GM12874 (cell line): Measurements from ENCODE around the gene LRRC8D.
A peak's percentile ranks its signal among the peaks of the same experiment; 100 is the strongest.

Experiments
- CTCF ChIP-seq: IDR thresholded peaks from 2 replicates; pipeline ENCODE4 v1.5.1; 2011; ENCODE audit warnings: low read depth, mild to moderate bottlenecking, control low read depth, low read length, moderate library complexity; ENCODE audit not compliant: insufficient read depth

The LRRC8D gene

GRCh38 chr1:89841507-89841906 is 20.7 kb downstream of the LRRC8D start:
- no peak for TF ChIP-seq CTCF

GRCh38 chr1:89842567-89843272 is 21.9 kb downstream of the LRRC8D start:
- TF ChIP-seq CTCF, result no peak

DNA sequence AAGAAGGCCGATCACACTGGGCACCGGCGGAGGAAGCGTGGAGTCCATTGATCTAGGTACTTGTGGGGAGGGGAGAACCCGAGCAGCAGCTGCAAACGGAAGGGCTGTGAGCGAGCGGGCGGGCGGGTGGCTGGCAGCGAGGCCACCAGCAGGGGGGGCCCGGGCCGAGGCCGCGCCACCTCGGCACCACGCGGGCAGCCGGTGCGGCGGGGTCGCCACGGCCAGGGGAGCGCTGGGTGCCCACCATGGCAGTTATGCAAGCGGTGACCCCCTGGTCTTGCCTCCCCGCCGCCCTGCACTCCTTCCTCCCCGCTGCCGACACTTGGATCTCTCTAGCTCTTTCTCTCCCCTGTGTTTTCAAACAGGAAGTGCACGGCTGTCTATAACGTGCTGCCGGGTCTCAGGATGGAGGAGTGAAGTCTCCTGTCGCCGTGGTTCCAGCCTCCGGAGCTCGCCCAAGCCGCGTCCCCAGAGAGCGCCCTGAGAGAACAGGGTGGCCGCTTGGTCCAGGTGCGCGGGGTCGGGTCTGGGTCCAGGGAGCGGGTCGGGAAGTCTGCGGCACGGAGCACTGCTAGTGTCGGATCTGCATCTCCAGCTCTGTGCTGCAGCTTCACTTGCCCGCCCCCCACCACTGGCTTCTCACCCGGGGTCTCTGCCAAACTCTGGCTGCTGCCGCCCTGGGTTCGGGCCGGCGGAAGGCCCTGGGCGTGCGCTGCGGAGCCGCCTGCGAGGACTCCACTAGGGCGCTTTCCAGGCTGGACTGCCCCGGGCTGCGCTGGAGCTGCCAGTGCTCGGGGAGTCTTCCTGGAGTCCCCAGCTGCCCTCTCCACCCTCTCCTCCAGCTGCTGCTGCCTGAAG is 22.7 kb downstream of the LRRC8D start:
- peak; percentile 76 for TF ChIP-seq CTCF

DNA sequence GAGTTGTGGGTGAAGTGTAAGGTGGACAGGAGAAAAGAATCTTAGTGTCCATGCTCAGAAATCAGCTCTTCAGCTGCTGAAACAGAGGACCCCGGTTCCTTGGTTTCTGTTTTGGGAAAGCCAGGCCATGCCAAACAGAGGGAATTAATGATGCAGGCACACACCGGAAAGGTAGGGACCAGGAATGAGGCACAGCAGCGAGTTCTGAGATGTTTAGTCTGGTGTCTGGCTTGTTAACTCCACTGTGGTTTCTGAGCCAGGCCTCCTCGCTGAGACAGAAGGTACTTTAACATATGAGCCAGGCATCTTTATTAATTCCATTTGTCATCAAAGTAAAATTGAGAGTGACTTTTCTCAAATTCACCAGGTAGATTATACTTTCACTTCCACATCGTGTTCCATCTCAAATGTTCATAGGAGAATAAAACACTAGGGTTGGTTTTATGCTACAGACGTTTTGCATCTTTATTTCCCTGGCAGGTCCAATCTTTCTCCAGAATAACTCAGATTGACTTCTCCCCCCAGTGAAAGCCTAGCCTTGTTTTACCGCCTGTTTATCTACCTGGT is 23.5 kb downstream of the LRRC8D start:
- no peak for TF ChIP-seq CTCF

- TF ChIP-seq CTCF, result no peak
Measured at GRCh38 chr1:89844860-89845259, 24.0 kb downstream of the LRRC8D start.

DNA sequence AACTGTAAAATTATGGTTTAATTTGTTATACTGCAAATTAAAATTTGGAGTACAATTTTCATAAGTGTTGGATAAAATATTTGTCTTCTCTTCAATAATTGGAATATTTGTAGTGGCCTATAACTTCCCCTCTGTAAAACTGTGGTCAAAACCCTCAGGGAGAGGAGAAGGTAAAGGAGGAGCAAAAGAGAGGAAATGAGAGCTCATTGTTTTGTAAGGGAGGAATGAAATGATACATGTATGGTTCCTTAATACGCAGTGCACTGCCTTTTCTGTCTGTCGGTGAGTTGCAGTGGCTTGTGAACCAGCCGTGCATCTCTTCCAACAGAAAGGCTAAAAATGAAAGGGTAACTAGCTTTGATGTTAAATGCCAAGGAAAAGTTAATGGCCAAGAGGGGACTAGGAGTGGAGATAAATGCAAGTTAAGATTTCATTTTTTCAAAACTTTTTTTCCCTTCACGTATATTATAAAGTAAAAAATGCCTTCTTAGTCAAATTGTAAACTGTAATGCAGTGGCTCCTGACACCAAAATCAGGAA is 26.4 kb downstream of the LRRC8D start:
- TF ChIP-seq CTCF, result no peak

GRCh38 chr1:89850844-89851415 is 30.1 kb downstream of the LRRC8D start:
- no peak for TF ChIP-seq CTCF
